ENCODE data around the gene CWF19L2. TPM values are rescaled to one million over a fixed set of nuclear protein-coding genes. Genes with fewer than 3 reads are reported as not detected.

Gene CWF19L2
- total and polyA plus RNA-seq, 2 of the 8 experiments (the other 6 are each of a cell fraction or from before 2014, with no cell fraction given) = 2.2 to 16.6 TPM

DNA sequence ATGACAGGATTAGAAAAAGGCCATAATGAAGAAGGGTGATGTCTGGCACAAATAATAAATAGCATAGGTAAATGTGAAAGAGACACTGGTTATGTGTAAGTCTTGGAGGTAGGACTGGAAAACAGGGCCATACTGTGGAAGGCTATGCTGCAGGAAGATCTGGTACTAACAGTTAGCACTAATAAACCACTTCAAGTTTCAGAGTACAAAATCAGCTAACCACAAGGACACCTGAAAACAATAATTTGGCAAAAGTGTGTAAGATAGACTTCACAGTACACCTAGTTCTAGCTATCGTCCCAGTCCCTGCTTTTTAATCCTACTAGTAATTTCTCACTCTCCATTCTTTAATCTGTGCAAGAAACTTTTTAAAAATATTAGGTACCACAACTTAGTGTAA is 44.3 kb downstream of the CWF19L2 start:
- no peak overlapping the region for H3K9ac ChIP-seq (replicated peaks in 1 of 4; ENCODE audit: extremely low read depth in 1 of 4, low read depth in 3 of 4, low read length in 3 of 4)
- no peaks in the 10 kb centered on the region for H3K79me2 ChIP-seq (ENCODE audit: control insufficient read depth in 1 of 2, insufficient read depth in 2 of 2, low read length in 2 of 2)
- H3K27me3 ChIP-seq (replicated peaks in 1 of 4; ENCODE audit: control insufficient read depth in 3 of 4, extremely low read depth in 1 of 4, insufficient read depth in 3 of 4, low read length in 3 of 4) = no peaks in the 10 kb centered on the region
- H4K5ac ChIP-seq (ENCODE audit: insufficient read length, low read depth, low read length) = no peak overlapping the region
- H3K4ac ChIP-seq (replicated peaks; ENCODE audit: insufficient read length, low read depth, low read length) = no peak overlapping the region
- no peak overlapping the region for H2AK5ac ChIP-seq (ENCODE audit: low read depth, low read length)
- no peak overlapping the region for H4K91ac ChIP-seq (replicated peaks; ENCODE audit: insufficient read length, low read length)
- H3K14ac ChIP-seq (ENCODE audit: insufficient read length) = no peak overlapping the region
- H3K36me3 ChIP-seq (ENCODE audit: control insufficient read depth in 2 of 4, insufficient read depth in 4 of 4, low read length in 3 of 4) = peaks cover 0 to 9% (median 0%) of the 10 kb centered on the region in 4 experiments; a peak in 4 of 8 replicates
- no peaks in the 10 kb centered on the region for H3K79me1 ChIP-seq (ENCODE audit: low read depth, low read length)
- FAIRE-seq (no peak), DNase-seq (ENCODE audit: low read depth in 1 of 2, low spot score in 2 of 2) (no peak)
- no peak overlapping the region for H2BK20ac ChIP-seq (ENCODE audit: low read length)
- no peak overlapping the region for H3K18ac ChIP-seq (ENCODE audit: extremely low read depth, low read length)
- ChIA-PET POLR2A (ENCODE audit: partially characterized antibody) (no interaction called here), CTCF (ENCODE audit: partially characterized antibody) (interaction anchor here (1.3 kb wide), 1 partner anchor 16 kb away, joined by 5 read pairs; no protein-coding TSS in a partner anchor)
- no peaks in the 10 kb centered on the region for H3K4me1 ChIP-seq (replicated peaks in 1 of 4; ENCODE audit: control insufficient read depth in 3 of 4, insufficient read depth in 4 of 4, low read length in 3 of 4)
- H3K27ac ChIP-seq (ENCODE audit: low read depth, low read length) = no peak overlapping the region
- no peak overlapping the region for H2BK120ac ChIP-seq (replicated peaks; ENCODE audit: low read depth, low read length)
- 91% methylated on average over 1 of the region's 1 CpG; no CpG with 5 or more reads in 1 of the 2 experiments for WGBS, 2 experiments (ENCODE audit: extremely low coverage in 1 of 2, insufficient coverage in 1 of 2, insufficient read length in 1 of 2, insufficient replicate concordance in 2 of 2, low coverage in 1 of 2, low lambda C conversion rate in 2 of 2, missing lambda C conversion rate in 1 of 2)
- H3K9me3 ChIP-seq (ENCODE audit: insufficient read depth in 2 of 2, low read depth in 1 of 2, low read length in 1 of 2) = no peaks in the 10 kb centered on the region
- no peak overlapping the region for H2BK5ac ChIP-seq (ENCODE audit: low read depth, low read length)
- H2BK12ac ChIP-seq (ENCODE audit: low read depth, low read length) = no peak overlapping the region
- H3K23ac ChIP-seq (ENCODE audit: insufficient read length) = no peak overlapping the region
- no peak overlapping the region for H3K4me3 ChIP-seq (ENCODE audit: extremely low read depth in 1 of 4, insufficient read depth in 2 of 4, low read depth in 3 of 4, low read length in 4 of 4)
- no peak overlapping the region for H3K4me2 ChIP-seq (ENCODE audit: insufficient read depth in 1 of 2, low read depth in 2 of 2, low read length in 2 of 2)
- H4K8ac ChIP-seq (ENCODE audit: extremely low read depth, insufficient read depth, low read length) = no peak overlapping the region
- H3K23me2 ChIP-seq (ENCODE audit: low read depth, low read length) = no peaks in the 10 kb centered on the region
- H4K20me1 ChIP-seq (replicated peaks in 1 of 2; ENCODE audit: control insufficient read depth in 1 of 2, insufficient read depth in 2 of 2, low read length in 2 of 2) = no peaks in the 10 kb centered on the region
- no peak overlapping the region for H3K56ac ChIP-seq (replicated peaks; ENCODE audit: insufficient read length, low read depth, low read length)
- no peak overlapping the region for H2AFZ ChIP-seq (ENCODE audit: low read length)
- no peak overlapping the region for H2BK15ac ChIP-seq (ENCODE audit: low read length)
- TF ChIP-seq SIN3A (conservative IDR thresholded peaks at IDR 0.05 in 1 of 2, IDR thresholded peaks at IDR 0.05 in 1 of 2; ENCODE audit: low read depth in 1 of 2, low read length in 2 of 2) (no peak), GABPA (IDR thresholded peaks at IDR 0.05; ENCODE audit: borderline replicate concordance, insufficient read depth, low read length) (no peak), HDAC2 (IDR thresholded peaks at IDR 0.05; ENCODE audit: borderline replicate concordance in 1 of 2, low read depth in 2 of 2, low read length in 2 of 2) (no peak), RFX5 (IDR thresholded peaks at IDR 0.05; ENCODE audit: borderline replicate concordance, low read depth, low read length) (no peak), HDAC6 (IDR thresholded peaks at IDR 0.05; ENCODE audit: low read depth, low read length) (no peak), BCL11A (IDR thresholded peaks at IDR 0.05; ENCODE audit: low read depth in 2 of 2, low read length in 2 of 2) (no peak), KDM1A (IDR thresholded peaks at IDR 0.05; ENCODE audit: borderline replicate concordance, low read length) (no peak), GTF2F1 (IDR thresholded peaks at IDR 0.05; ENCODE audit: borderline replicate concordance, low read depth, low read length) (no peak), SUZ12 (IDR thresholded peaks at IDR 0.05; ENCODE audit: low read length) (no peak)
- TF ChIP-seq, protein P1, sequence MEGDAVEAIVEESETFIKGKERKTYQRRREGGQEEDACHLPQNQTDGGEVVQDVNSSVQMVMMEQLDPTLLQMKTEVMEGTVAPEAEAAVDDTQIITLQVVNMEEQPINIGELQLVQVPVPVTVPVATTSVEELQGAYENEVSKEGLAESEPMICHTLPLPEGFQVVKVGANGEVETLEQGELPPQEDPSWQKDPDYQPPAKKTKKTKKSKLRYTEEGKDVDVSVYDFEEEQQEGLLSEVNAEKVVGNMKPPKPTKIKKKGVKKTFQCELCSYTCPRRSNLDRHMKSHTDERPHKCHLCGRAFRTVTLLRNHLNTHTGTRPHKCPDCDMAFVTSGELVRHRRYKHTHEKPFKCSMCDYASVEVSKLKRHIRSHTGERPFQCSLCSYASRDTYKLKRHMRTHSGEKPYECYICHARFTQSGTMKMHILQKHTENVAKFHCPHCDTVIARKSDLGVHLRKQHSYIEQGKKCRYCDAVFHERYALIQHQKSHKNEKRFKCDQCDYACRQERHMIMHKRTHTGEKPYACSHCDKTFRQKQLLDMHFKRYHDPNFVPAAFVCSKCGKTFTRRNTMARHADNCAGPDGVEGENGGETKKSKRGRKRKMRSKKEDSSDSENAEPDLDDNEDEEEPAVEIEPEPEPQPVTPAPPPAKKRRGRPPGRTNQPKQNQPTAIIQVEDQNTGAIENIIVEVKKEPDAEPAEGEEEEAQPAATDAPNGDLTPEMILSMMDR (IDR thresholded peaks at IDR 0.05; ENCODE audit: control extremely low read depth in 1 of 3, insufficient read depth in 1 of 3, low read depth in 1 of 3, low read length in 3 of 3) = no peak
